HG02938 (cell line): Measurements from ENCODE around the gene SERPING1.

Source experiments
- ATAC-seq: cut with Tn5 transposase; IDR thresholded peaks from one replicate; pipeline ENCODE4 v1.9.1; 2021; ENCODE audit warnings: mild to moderate bottlenecking, moderate library complexity; ENCODE audit not compliant: unreplicated experiment

Gene SERPING1

DNA sequence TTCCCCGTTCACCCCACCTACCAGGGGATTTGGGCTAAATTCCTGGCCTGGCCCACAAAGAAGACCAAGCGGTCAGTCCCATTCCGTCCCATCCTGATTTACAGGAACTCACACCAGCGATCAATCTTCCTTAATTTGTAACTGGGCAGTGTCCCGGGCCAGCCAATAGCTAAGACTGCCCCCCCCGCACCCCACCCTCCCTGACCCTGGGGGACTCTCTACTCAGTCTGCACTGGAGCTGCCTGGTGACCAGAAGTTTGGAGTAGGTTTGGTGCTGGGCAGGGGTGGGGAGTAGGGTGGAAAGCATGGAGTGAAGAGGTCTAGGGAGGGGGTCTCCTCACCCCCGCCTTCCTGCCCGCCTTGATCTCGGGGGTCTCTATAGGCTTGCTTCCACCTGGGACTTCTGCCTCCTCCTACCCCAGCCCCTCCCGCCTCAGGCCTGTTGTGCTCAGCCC, at the start of gene SERPING1:
SERPING1 (plus strand) TSS at position 225 of the 455 bp plus-strand sequence. CDS start 586 bp downstream, outside the sequence.
- no peak for ATAC-seq

- ATAC-seq: peak; percentile 78
Measured at GRCh38 chr11:57547854-57548377, 49.6 kb upstream of the SERPING1 start.

DNA sequence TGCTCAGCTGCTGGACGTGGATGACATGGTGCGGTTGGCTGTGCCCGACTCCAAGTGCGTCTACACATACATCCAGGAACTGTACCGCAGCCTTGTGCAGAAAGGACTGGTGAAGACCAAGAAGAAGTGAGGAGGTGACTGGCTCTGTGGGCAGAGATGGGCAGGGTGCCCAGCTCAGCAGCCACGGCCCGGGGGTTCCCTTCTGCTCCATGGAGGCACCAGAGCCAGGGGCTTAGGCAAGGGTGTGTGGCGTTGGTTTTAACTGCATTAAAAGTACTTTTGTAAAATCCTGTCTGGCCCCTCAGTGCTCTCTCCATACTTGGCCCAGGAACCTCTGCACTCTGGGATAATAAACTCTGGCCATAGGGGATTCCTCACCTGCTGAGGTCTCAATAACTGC, 47.5 kb upstream of the SERPING1 start:
- no peak for ATAC-seq

GRCh38 chr11:57551941-57552340, 45.5 kb upstream of the SERPING1 start:
- ATAC-seq: no peak

- ATAC-seq: no peak
Measured at GRCh38 chr11:57552479-57552878, 45.0 kb upstream of the SERPING1 start.

DNA sequence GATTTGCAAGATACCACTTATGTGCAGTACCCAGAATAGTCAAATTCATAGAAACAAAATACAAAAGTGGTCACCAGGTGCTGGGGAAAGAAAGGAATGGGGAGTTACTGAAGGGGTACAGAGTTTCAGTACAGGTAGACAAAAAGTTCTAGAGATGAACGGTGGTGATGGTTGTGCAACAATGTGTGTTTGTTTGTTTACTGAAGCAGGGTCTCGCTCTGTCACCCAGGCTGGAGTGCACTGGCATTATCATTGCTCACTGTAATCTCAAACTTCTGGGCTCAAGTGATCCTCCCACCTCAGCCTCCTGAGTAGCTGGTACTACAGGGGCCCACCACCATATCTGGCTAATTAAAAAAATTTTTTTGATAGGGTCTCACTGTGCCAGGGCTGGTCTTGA, 42.1 kb upstream of the SERPING1 start:
- ATAC-seq: no peak

DNA sequence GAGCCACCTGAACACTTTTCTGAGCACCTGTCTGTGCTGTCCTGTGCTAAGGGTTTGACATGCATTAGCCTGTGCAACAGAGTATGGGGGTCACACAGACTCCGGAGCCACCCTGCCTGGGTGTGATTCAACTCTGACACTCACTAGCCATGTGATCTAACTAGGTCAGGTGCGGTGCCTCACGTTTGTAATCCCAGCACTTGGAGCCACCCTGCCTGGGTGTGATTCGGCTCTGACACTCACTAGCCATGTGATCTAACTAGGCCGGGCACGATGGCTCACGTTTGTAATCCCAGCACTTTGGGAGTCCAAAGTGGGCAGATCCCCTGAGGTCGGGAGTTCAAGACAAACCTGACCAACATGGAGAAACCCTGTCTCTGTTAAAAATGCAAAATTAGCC, 41.4 kb upstream of the SERPING1 start:
- no peak for ATAC-seq

GRCh38 chr11:57560146-57560545, 37.3 kb upstream of the SERPING1 start:
- ATAC-seq: no peak

DNA sequence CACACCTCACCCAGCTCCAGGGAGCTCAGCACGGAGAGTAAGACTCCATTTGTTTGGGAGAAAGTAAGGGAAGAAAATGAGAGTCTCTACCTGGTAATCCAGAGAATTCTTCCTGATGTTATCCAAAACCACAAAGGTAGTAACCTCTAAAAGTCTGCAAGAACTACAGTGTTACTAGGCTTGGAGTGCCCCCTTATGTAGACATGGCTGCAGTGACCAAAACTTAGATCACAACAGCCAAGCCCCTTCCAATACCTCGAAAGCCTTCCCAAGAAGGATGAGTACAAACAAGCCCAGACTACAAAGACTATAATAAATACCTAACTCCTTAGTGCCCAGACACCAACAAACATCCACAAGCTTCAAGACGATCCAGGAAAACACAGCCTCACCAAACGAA, 34.9 kb upstream of the SERPING1 start:
- ATAC-seq: no peak

GRCh38 chr11:57566005-57566904, 31.2 kb upstream of the SERPING1 start:
- ATAC-seq: peak; percentile 67

DNA sequence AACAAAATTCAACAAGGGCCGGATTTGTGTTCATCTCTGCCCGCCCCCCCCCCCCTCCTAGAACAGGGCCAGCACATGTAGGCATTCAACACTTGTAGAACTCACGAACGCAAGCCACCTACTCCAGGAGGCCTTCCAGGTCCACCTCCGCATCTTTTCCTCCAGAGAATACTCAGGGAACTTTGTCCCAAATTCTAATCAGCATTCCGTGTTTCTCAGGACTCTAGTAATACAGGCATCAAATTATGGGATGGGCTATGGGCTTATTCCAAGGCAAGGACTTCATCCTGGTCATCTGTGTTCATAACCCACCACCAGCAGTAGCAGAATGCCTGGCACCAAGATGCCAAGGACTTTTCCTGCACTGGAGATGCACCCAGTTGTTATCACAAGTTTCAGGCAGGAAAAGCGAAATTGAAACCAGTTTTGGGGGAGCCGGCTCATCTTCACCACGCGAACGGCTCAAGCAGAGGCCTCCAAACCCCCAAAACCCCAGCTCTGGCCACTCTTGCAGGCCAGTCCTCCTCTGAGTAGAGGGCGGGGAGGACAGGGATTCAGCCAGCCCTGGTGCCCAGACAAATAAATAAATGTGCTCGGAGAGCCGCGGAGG, 30.5 kb upstream of the SERPING1 start:
- peak; percentile 0 for ATAC-seq

- ATAC-seq: peak; percentile 74
Measured at GRCh38 chr11:57567515-57568329, 29.8 kb upstream of the SERPING1 start, which contains the start of gene UBE2L6. TSS of gene UBE2L6 (minus strand) at chr11:57567672. CDS start at chr11:57567611, 61 bp downstream.

- ATAC-seq: peak; percentile 18
Measured at GRCh38 chr11:57568330-57568766, 29.1 kb upstream of the SERPING1 start.

GRCh38 chr11:57571606-57572005, 25.9 kb upstream of the SERPING1 start:
- ATAC-seq: no peak

- no peak for ATAC-seq
Measured at GRCh38 chr11:57574061-57574460, 23.4 kb upstream of the SERPING1 start.

- ATAC-seq: no peak
Measured at GRCh38 chr11:57584341-57584740, 13.1 kb upstream of the SERPING1 start.

- no peak for ATAC-seq
Measured at GRCh38 chr11:57585301-57585700, 12.2 kb upstream of the SERPING1 start.

DNA sequence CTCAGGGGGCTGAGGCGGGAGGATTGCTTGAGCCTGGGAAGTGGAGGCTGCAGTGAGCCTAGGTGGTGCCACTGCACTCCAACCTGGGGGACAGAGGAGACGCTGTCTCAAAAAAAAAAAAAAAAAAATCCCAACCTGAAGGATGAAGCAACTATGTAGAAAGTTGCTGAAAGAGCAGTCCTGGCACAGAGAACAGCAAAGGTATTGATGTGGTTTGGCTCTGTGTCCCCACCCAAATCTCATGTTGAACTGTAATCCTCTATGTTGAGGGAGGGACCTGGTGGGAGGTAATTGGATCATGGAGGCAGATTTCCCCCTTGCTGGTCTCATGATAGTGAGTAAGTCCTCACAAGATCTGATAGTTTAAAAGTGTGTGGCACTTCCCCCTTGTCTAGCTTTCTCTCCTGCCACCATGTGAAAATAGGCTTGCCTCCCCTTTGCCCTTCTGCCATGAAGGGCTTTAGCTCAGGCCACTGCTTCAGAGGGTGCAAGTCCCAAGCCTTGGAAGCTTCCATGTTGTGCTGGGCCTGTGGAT, 10.7 kb upstream of the SERPING1 start:
- ATAC-seq: no peak

DNA sequence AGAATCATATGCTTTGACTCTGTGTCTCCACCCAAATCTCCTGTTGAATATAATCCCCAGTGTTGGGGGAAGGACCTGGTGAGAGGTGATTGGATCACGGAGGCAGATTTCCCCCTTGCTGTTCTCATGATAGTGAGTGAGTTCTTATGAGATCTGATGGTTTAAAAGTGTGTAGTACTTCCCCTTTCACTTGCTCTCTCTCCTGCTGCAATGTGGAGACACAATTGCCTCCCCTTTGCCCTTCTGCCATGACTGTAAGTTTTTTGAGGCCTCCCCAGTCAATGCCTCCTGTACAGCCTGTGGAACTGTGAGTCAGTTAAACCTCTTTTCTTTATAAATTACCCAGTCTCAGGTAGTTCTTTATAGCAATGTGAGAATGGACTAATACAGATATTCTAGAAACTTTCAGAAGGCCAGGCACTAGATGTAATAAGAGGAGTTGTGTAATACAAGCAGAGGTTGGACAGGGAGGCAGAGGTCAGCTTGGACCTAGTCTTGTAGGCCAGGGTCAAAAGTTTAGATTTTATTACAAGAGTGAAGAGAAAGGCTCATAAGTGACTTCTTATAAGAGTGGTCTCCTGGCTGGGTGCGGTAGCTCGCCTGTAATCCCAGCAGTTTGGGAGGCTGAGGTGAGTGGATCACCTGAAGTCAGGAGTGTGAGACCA, 9.3 kb upstream of the SERPING1 start:
- ATAC-seq: no peak

DNA sequence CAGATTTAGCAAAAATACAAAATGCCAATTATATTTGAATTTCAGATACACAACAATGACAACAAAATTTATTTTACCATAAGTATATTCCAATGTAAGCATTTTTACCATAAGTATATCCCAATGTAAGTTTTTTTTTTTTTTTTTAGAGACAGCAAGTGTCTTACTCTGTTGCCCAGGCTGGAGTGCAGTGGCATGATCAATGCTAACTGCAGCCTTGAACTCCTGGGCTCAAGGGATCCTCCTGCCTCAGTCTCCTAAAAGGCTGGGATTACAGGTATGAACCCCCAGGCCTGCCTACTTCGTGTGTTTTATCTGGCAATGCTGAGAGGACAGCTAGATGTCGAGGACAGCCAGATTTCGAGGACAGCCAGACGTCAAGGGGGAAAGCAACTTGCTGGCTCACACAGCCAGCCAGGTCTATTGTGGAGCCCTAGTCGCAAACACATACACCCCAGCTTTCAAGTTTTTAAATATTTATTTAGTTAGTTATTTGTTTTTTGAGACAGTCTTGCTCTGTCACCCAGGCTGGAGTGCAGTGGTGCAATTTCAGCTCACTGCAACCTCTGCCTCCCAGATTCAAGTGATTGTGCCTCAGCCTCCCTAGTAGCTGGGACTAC, 1.1 kb upstream of the SERPING1 start:
- no peak for ATAC-seq
